HepG2 (cell line): Measurements from ENCODE around the gene MMP17. TPM values are rescaled to one million over a fixed set of nuclear protein-coding genes. Genes with fewer than 3 reads are reported as not detected.

Source experiments
- ATAC-seq: fragments of 200-7000 bp; cut with Tn5 transposase; 3 replicates; pipeline ENCODE4 v1.9.1; 2020; ENCODE audit warnings: mild to moderate bottlenecking, moderate library complexity
- BruUV-seq: library from RNA; stranded (reverse); fragments of 400-500 nt; replicated peaks from 2 replicates; lab custom pipeline; 2021; lab: Mats Ljungman, UMichigan
- CTCF ChIA-PET: fragments of 300-600 bp; formaldehyde crosslinking; extraction: SDS; loops from one replicate; lab custom pipeline; 2021; ENCODE audit warnings: low total read pairs, inconsistent platforms, low intra/inter-chr PET ratio; lab: Yijun Ruan, JAX
- POLR2A ChIA-PET: fragments of 350-600 bp; sonication (Branson Sonifier 250); formaldehyde crosslinking; loops from one replicate; lab custom pipeline; 2020; ENCODE audit warnings: antibody characterized with exemption, inconsistent platforms; lab: Yijun Ruan, JAX
- DNase-seq: peaks from one replicate; pipeline ENCODE4 v3.0.0-alpha.2; 2015; ENCODE audit warnings: low spot score
- FAIRE-seq: peaks from 3 replicates; lab custom pipeline; 2011; peaks lifted over from hg19 to GRCh38; lab: Jason Lieb, UNC
- H2AFZ ChIP-seq: one replicate; pipeline ENCODE4 v1.6.1; 2011; ENCODE audit warnings: low read length, inconsistent platforms
- H3K27ac ChIP-seq: fragments of 300-600 bp; 3 replicates; pipeline ENCODE4 v1.8.0; 2011; ENCODE audit warnings: mixed run types, mild to moderate bottlenecking, mixed read lengths, low read length, inconsistent platforms; ENCODE audit not compliant: insufficient read depth; ENCODE audit errors: extremely low read length
- H3K27me3 ChIP-seq, 2 experiments: fragments of 200-600 bp in 1 of 2; 2 replicates in 1 of 2; 3 replicates in 1 of 2; pipeline versions ENCODE4 v1.6.0 to v1.8.0; 2011; ENCODE audit warnings: low read length in 2 of 2, mild to moderate bottlenecking in 2 of 2, moderate library complexity in 2 of 2, inconsistent platforms in 1 of 2; ENCODE audit not compliant: insufficient read depth in 2 of 2, control insufficient read depth in 1 of 2
- H3K36me3 ChIP-seq, 2 experiments: fragments of 200-600 bp in 1 of 2; replicated peaks in 1 of 2; 2 replicates in 1 of 2; 3 replicates in 1 of 2; pipeline versions ENCODE4 v1.5.1 to v1.8.0; 2011; ENCODE audit warnings: low read length in 2 of 2, inconsistent platforms in 1 of 2; ENCODE audit not compliant: insufficient read depth in 2 of 2, control insufficient read depth in 1 of 2
- H3K4me1 ChIP-seq: 2 replicates; pipeline ENCODE4 v1.5.1; 2012; ENCODE audit warnings: low read length, inconsistent platforms; ENCODE audit not compliant: insufficient read depth
- H3K4me2 ChIP-seq: 2 replicates; pipeline ENCODE4 v1.6.0; 2011; ENCODE audit warnings: low read depth, low read length, inconsistent platforms
- H3K4me3 ChIP-seq, 3 experiments: fragments of 200-600 bp in 1 of 3; sonication (generic), shearing (Covaris generic) in 1 of 3; replicated peaks in 1 of 3; 2 replicates each; pipeline ENCODE4 v1.5.1; 2011 to 2016; ENCODE audit warnings: low read length in 3 of 3, inconsistent platforms in 2 of 3, low read depth in 2 of 3, mild to moderate bottlenecking in 2 of 3, control low read depth in 1 of 3, mixed read lengths in 1 of 3; ENCODE audit not compliant: insufficient read depth in 1 of 3
- H3K79me2 ChIP-seq: one replicate; pipeline ENCODE4 v1.6.1; 2011; ENCODE audit warnings: low read length, inconsistent platforms; ENCODE audit not compliant: insufficient read depth
- H3K9ac ChIP-seq: 2 replicates; pipeline ENCODE4 v1.6.0; 2011; ENCODE audit warnings: mild to moderate bottlenecking, low read depth, low read length, inconsistent platforms; ENCODE audit not compliant: insufficient read depth
- H3K9me3 ChIP-seq: 2 replicates; pipeline ENCODE4 v1.5.1; 2012; ENCODE audit warnings: mild to moderate bottlenecking, low read length
- H4K20me1 ChIP-seq: 2 replicates; pipeline ENCODE4 v1.6.0; 2011; ENCODE audit warnings: inconsistent platforms, mild to moderate bottlenecking, low read length, moderate library complexity; ENCODE audit not compliant: insufficient read depth
- CREBL2 ChIP-seq: sonication (generic); formaldehyde crosslinking; IDR thresholded peaks from 2 replicates; pipeline ENCODE4 v1.8.1; 2023; ENCODE audit warnings: missing genetic modification reagents, mild to moderate bottlenecking, borderline replicate concordance
- NCOA5 ChIP-seq: sonication (generic); formaldehyde crosslinking; IDR thresholded peaks from 2 replicates; pipeline ENCODE4 v1.4.0; 2020; ENCODE audit warnings: missing genetic modification reagents
- SIN3B ChIP-seq: fragments of 150-350 bp; IDR thresholded peaks from 2 replicates; pipeline ENCODE4 v1.6.1; 2014; ENCODE audit warnings: low read length
- THRA ChIP-seq: sonication (generic); formaldehyde crosslinking; IDR thresholded peaks from 2 replicates; pipeline ENCODE4 v1.4.0; 2020; ENCODE audit warnings: missing genetic modification reagents, borderline replicate concordance
- YEATS2 ChIP-seq: sonication (generic); formaldehyde crosslinking; IDR thresholded peaks from 2 replicates; pipeline ENCODE4 v1.4.0; 2020; ENCODE audit warnings: missing genetic modification reagents, borderline replicate concordance
- ZNF101 ChIP-seq: sonication (generic); formaldehyde crosslinking; IDR thresholded peaks from 2 replicates; pipeline ENCODE4 v1.4.0; 2020; ENCODE audit warnings: mild to moderate bottlenecking, low read depth, missing genetic modification reagents, borderline replicate concordance
- ZNF207 ChIP-seq: fragments of 450-650 bp; IDR thresholded peaks from 2 replicates; pipeline ENCODE4 v1.6.1; 2016; ENCODE audit warnings: antibody characterized with exemption, borderline replicate concordance
- ZNF431 ChIP-seq: sonication (generic); formaldehyde crosslinking; IDR thresholded peaks from 2 replicates; pipeline ENCODE4 v1.9.0; 2022; ENCODE audit warnings: missing genetic modification reagents, low read depth, mild to moderate bottlenecking, borderline replicate concordance
- ZNF446 ChIP-seq: sonication (generic); formaldehyde crosslinking; IDR thresholded peaks from 2 replicates; pipeline ENCODE4 v1.5.0; 2020; ENCODE audit warnings: mild to moderate bottlenecking, missing genetic modification reagents
- ZNF687 ChIP-seq: sonication (generic); formaldehyde crosslinking; IDR thresholded peaks from 2 replicates; pipeline ENCODE4 v1.5.1; 2020; ENCODE audit warnings: mild to moderate bottlenecking, missing genetic modification reagents, moderate library complexity
- ZSCAN21 ChIP-seq: sonication (generic); formaldehyde crosslinking; IDR thresholded peaks from 2 replicates; pipeline ENCODE4 v1.8.0; 2022; ENCODE audit warnings: mild to moderate bottlenecking, missing genetic modification reagents, moderate library complexity, borderline replicate concordance
- WGBS: methylation state at CpG from one replicate; pipeline ENCODE4 v1.1.6; 2017; ENCODE audit warnings: low lambda C conversion rate; 5-methylcytosine and 5-hydroxymethylcytosine counted together
- in situ Hi-C: cut with HindIII; loops from 2 replicates; pipeline ENCODE4 v1.10.0; 2017; ENCODE audit warnings: low pct_unique_long_range_greater_than_20kb; ENCODE audit not compliant: extremely low pct_ligation_motif_present
- intact Hi-C: fragments of 100-400 bp; cut with micrococcal nuclease; formaldehyde crosslinking; loops from one replicate; pipeline ENCODE4 v1.10.0; 2022; ENCODE audit not compliant: unreplicated experiment
- polyA plus RNA-seq, 8 experiments: library from polyadenylated mRNA; depleted of rRNA in 3 of 8; stranded (reverse) in 7 of 8; unstranded in 1 of 8; fragments of >200 nt; fragmentation: Illumina TruSeq in 4 of 8; extraction: Trizol in 4 of 8; gene quantifications; 2 replicates each; pipeline versions ENCODE4 v1.2.1 to v1.2.3, GENCODE V29; 2011 to 2016; ENCODE audit warnings: low read depth in 4 of 8, missing spikeins in 1 of 8, mixed read lengths in 1 of 8; ENCODE audit not compliant: insufficient read depth in 1 of 8
- total RNA-seq, 5 experiments: library from RNA; depleted of rRNA; stranded (reverse); fragments of >200 nt; fragmentation: Illumina TruSeq; extraction: Trizol; gene quantifications; 2 replicates each; pipeline ENCODE4 v1.2.3, GENCODE V29; 2016; ENCODE audit warnings: low read depth in 1 of 5

The MMP17 gene
- total and polyA plus RNA-seq, 2 of the 13 experiments (the other 11 are each of a cell fraction or from before 2014, with no cell fraction given), result 0.55 to 0.80 TPM

DNA sequence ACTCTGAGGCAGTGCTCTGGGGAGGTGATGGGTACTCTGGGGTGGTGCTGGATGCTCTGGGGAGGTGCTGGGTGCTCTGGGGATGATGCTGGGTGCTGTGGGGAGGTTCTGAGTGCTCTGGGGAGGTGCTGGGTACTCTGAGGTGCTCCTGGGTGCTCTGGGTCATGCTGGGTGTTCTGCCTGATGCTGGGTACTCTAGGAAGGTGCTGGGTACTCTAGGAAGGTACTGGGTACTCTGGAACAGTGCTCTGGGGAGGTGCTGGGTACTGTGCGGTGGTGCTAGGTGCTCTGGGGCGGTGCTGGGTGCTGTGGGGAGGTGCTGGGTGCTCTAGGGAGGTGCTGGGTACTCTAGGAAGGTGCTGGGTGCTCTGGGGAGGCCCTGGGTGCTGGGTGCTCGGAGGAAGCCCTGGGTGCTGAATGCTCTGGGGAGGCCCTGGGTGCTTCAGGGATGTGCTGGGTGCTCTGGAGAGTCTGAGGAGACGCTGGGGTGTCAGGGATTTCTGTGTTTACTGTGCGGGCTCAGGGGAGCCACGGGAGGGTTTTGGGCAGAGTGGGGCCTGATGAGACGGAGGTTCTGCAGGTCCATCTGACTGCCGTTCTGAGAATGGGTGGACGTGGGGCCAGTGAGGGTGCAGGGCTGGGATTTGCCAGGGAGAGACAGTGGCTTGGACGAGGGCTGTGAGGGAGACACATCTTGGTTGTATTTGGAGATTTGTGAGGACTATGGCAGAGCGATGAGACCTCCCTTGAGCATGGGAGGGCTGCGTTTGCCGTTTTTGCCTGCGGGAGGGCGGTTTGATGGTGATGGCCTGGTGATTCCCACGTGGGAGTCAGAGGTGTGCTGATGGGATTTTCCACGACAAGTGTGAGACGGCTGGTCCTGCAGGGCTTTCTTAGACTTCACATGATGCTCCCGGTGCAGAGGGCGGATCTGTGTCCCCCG is 30.0 kb downstream of the MMP17 start:
- intact Hi-C loops (no loop called here), in situ Hi-C loops (no loop called here)
- no peak overlapping the region for H3K4me2 ChIP-seq
- 74% methylated on average over 15 of the region's 21 CpGs for WGBS
- H3K9me3 ChIP-seq, result no peaks in the 10 kb centered on the region
- POLR2A ChIA-PET, result no interaction called here
- H3K36me3 ChIP-seq, result no peaks in the 10 kb centered on the region
- ATAC-seq (no peak), DNase-seq (no peak), FAIRE-seq (no peak)
- TF ChIP-seq ZSCAN21 (CRISPR knock-in tag), result peak; percentile 99
- TF ChIP-seq ZNF446 (CRISPR knock-in tag), result peak; percentile 52; the same call in 1 of the 2 replicates
- no peak for TF ChIP-seq ZNF431 (CRISPR knock-in tag)
- no peak for TF ChIP-seq YEATS2 (CRISPR knock-in tag)
- no peak for TF ChIP-seq THRA (CRISPR knock-in tag)
- no peak for TF ChIP-seq SIN3B
- no peak for TF ChIP-seq ZNF687
- TF ChIP-seq CREBL2 (CRISPR knock-in tag), result no peak
- no peak for TF ChIP-seq NCOA5 (CRISPR knock-in tag)
- no peak for TF ChIP-seq ZNF207
- TF ChIP-seq ZNF101 (CRISPR knock-in tag), result no peak
- H3K4me1 ChIP-seq, result peaks cover 91% of the 10 kb centered on the region
- H3K27ac ChIP-seq, result no peak overlapping the region
- no TSS peak for BruUV-seq
- CTCF ChIA-PET, result no interaction called here
- H3K79me2 ChIP-seq, result no peaks in the 10 kb centered on the region
- no peak overlapping the region for H3K4me3 ChIP-seq
- no peak overlapping the region for H2AFZ ChIP-seq
- no peaks in the 10 kb centered on the region for H4K20me1 ChIP-seq
- H3K27me3 ChIP-seq, result peaks cover 7 to 15% of the 10 kb centered on the region in 2 experiments; a peak in 4 of 5 replicates
- H3K9ac ChIP-seq, result no peak overlapping the region
